Spleen (tissue), 7 donors: ENCODE data around the gene RIOK1.

ENCODE experiments used
- POLR2A ChIP-seq, 3 donors: fragments of 450-650 bp; IDR thresholded peaks; one replicate each; pipeline ENCODE4 v1.5.1; 2017; ENCODE audit warnings: antibody characterized with exemption in 3 of 3, mild to moderate bottlenecking in 1 of 3
- POLR2AphosphoS5 ChIP-seq, 3 donors: sonication (generic); formaldehyde crosslinking; IDR thresholded peaks; one replicate each; pipeline ENCODE4 v1.5.1; 2017; ENCODE audit warnings: antibody characterized with exemption in 3 of 3
- TF ChIP-seq, protein P1 (sequence below), 11 experiments: fragments of 200-600 bp in 7 of 11; fragments of 450-650 bp in 4 of 11; sonication (generic) in 4 of 11; IDR thresholded peaks in 8 of 11; conservative IDR thresholded peaks in 3 of 11; 1 replicate in 7 of 11; 2 replicates in 4 of 11; pipeline versions ENCODE4 v1.4.0 to v1.8.0; 2016 to 2021; ENCODE audit warnings: antibody characterized with exemption in 11 of 11, inconsistent platforms in 4 of 11, mild to moderate bottlenecking in 1 of 11
- donor health status: DM: no; HTN: no; CAD: no; lungs with moderate emphysema.
- donor health status: DM: no; HTN: no; CAD: no.
- donor health status: DM: no; HTN: no; CAD: no.

DNA sequence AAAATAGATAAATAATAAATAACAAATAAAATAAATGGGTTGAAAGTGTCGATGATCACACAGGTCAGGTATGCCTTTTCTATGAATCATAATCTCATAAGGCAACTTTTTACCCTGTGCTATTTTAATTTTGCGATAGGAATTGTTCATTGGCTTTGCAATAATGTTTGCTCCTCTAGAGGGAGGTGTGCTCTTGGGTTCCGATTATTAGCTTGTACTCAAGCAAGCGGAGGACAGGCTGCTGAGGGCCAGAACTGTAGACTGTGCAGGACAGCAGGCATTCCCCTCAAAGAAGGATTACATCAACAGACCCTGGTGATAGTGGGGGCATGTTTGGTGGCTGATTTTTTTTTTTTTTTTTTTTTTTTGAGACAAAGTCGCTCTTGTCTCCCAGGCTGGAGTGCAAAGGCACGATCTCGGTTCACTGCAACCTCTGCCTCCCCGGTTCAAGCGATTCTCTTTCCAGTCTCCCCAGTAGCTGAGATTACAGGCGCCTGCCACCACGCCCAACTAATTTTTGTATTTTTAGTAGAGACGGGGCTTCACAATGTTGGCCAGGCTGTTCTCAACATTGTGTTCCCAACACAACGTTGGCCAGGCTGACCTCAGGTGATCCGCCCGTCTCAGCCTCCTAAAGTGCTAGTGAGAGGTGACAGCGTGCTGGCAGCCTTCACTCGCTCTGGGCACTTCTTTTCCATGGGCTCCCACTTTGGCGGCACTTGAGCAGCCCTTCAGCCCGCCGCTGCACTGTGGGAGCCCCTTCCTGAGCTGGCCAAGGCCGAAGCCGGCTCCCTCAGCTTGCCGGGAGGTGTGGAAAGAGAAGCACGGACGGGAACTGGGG is 35.6 kb downstream of the RIOK1 start:
- TF ChIP-seq, protein P1, sequence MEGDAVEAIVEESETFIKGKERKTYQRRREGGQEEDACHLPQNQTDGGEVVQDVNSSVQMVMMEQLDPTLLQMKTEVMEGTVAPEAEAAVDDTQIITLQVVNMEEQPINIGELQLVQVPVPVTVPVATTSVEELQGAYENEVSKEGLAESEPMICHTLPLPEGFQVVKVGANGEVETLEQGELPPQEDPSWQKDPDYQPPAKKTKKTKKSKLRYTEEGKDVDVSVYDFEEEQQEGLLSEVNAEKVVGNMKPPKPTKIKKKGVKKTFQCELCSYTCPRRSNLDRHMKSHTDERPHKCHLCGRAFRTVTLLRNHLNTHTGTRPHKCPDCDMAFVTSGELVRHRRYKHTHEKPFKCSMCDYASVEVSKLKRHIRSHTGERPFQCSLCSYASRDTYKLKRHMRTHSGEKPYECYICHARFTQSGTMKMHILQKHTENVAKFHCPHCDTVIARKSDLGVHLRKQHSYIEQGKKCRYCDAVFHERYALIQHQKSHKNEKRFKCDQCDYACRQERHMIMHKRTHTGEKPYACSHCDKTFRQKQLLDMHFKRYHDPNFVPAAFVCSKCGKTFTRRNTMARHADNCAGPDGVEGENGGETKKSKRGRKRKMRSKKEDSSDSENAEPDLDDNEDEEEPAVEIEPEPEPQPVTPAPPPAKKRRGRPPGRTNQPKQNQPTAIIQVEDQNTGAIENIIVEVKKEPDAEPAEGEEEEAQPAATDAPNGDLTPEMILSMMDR (IDR thresholded peaks at IDR 0.05 in 8 of 11, conservative IDR thresholded peaks at IDR 0.05 in 3 of 11) = peak in 9 of 11 experiments; percentile 7 to 43 (median 31)
- no peak for TF ChIP-seq POLR2A (IDR thresholded peaks at IDR 0.05)
- no peak for TF ChIP-seq POLR2AphosphoS5 (IDR thresholded peaks at IDR 0.05)
